Astrocyte of the spinal cord (primary cell): ENCODE results near the gene RNF220.

Source experiments
- DNase-seq: peaks from one replicate; pipeline ENCODE4 v3.0.0; 2011; ENCODE audit warnings: low read depth, low spot score
- H3K4me3 ChIP-seq: 2 replicates; pipeline ENCODE4 v1.5.1; 2011; ENCODE audit warnings: low read depth, mild to moderate bottlenecking, low read length, moderate library complexity
- in situ Hi-C: cut with HindIII; loops from 2 replicates; pipeline ENCODE4 v1.10.0; 2017; ENCODE audit warnings: low sequenced_read_pairs
- TF ChIP-seq, protein P1 (sequence below): IDR thresholded peaks from 2 replicates; pipeline ENCODE4 v1.5.1; 2012; ENCODE audit warnings: low read depth, mild to moderate bottlenecking, low read length, inconsistent platforms

Gene RNF220

GRCh38 chr1:44611866-44612265, 206.8 kb downstream of the RNF220 start:
- in situ Hi-C loops, result no loop called here
- TF ChIP-seq, protein P1, sequence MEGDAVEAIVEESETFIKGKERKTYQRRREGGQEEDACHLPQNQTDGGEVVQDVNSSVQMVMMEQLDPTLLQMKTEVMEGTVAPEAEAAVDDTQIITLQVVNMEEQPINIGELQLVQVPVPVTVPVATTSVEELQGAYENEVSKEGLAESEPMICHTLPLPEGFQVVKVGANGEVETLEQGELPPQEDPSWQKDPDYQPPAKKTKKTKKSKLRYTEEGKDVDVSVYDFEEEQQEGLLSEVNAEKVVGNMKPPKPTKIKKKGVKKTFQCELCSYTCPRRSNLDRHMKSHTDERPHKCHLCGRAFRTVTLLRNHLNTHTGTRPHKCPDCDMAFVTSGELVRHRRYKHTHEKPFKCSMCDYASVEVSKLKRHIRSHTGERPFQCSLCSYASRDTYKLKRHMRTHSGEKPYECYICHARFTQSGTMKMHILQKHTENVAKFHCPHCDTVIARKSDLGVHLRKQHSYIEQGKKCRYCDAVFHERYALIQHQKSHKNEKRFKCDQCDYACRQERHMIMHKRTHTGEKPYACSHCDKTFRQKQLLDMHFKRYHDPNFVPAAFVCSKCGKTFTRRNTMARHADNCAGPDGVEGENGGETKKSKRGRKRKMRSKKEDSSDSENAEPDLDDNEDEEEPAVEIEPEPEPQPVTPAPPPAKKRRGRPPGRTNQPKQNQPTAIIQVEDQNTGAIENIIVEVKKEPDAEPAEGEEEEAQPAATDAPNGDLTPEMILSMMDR, result no peak
- DNase-seq, result no peak
- H3K4me3 ChIP-seq, result no peak overlapping the region

GRCh38 chr1:44613941-44614340, 208.9 kb downstream of the RNF220 start:
- H3K4me3 ChIP-seq, result no peak overlapping the region
- in situ Hi-C loops, result no loop called here
- DNase-seq, result no peak
- TF ChIP-seq, protein P1, result no peak

GRCh38 chr1:44616284-44616990, 211.4 kb downstream of the RNF220 start:
- H3K4me3 ChIP-seq, result peak overlapping the region; percentile 23
- no peak for DNase-seq
- in situ Hi-C loops, result no loop called here
- TF ChIP-seq, protein P1, result no peak

DNA sequence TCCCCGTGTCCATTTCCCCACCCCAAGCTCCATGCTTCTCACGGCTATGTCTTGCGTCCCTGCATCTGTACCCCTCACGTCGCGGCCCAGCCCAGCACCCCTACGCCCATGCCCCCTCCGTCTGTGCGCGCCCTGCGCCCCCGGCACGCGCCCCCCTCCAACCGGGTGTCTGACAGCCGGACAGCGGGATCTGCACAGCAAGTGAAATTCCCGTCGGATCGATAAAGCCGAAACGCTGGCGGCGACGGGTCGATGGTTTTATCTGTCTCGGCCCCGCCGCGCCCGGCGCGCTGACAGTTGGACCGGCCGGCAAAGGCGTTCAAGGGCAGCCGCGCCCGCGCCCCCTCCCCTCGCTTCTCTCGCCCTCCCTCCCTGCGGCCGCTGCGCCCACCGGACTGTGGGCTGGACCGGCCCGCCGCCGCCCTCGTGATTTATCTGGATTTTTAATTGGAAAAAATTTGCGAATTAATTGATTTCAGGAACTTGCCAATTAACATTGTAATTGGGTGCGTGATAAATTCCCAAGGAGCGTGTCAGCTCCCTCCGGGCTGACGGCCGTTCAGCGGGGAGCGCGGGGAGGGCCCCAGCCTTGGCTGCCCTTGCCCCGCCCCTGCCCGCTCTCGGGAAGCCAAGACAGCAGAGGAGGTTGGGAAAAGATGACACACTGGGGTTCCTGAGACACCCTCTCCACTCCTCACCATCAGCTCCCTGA, 212.1 kb downstream of the RNF220 start:
- H3K4me3 ChIP-seq, result peak overlapping the region; percentile 23
- no peak for DNase-seq
- in situ Hi-C loops, result no loop called here
- TF ChIP-seq, protein P1, result no peak

DNA sequence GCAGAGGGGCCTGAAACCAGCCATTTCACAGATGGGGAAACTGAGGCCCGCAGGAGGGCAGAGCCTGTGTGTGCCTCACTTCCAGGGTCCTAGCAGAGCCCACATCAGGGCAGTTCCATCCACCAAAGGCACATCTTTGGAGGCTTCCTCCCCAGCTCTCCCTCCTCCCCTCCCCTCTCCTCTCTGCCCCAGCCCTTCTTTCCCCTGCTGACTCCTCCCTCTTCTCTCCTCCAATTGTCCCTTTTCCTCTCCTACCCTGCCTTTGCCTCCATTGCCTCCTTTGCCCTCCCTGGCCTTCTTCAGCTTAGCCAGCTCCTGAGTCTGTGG, 212.6 kb downstream of the RNF220 start:
- in situ Hi-C loops, result no loop called here
- DNase-seq, result no peak
- TF ChIP-seq, protein P1, result no peak
- peak overlapping the region; percentile 23 for H3K4me3 ChIP-seq

- DNase-seq, result peak; percentile 66
- no peak overlapping the region for H3K4me3 ChIP-seq
- in situ Hi-C loops, result no loop called here
- TF ChIP-seq, protein P1, result no peak
Measured at GRCh38 chr1:44619261-44619900, 214.3 kb downstream of the RNF220 start.
